ENCODE measurements around the gene DCHS2.

GRCh38 chr4:154293427-154293826 lies 198.2 kb downstream of the DCHS2 start:
- no peak for TF ChIP-seq POLR2AphosphoS5 (IDR thresholded peaks at IDR 0.05; ENCODE audit: low read depth, low read length)
- no peak for TF ChIP-seq TAF1 (IDR thresholded peaks at IDR 0.05; ENCODE audit: borderline replicate concordance, insufficient read depth, low read length)
- no peak for TF ChIP-seq SIN3A (IDR thresholded peaks at IDR 0.05; ENCODE audit: borderline replicate concordance, insufficient read depth, low read length)
